Fibroblast of pulmonary artery (primary cell): ENCODE results near the gene SRRM4.
A peak's percentile ranks its signal among the peaks of the same experiment; 100 is the strongest.

Experiments
- DNase-seq: peaks from one replicate; pipeline ENCODE4 v3.0.0-alpha.2; 2010; ENCODE audit warnings: low read depth
- H3K4me3 ChIP-seq: replicated peaks from 2 replicates; pipeline ENCODE4 v1.5.1; 2011; ENCODE audit warnings: low read depth, mild to moderate bottlenecking, control low read depth, low read length, moderate library complexity
- CTCF ChIP-seq: IDR thresholded peaks from 2 replicates; pipeline ENCODE4 v1.5.1; 2011; ENCODE audit warnings: mild to moderate bottlenecking, control low read depth, low read length, inconsistent platforms; ENCODE audit errors: missing control alignments

SRRM4 gene

GRCh38 chr12:118964988-118965387, 16.4 kb upstream of the SRRM4 start:
- no peak for DNase-seq
- no peak for TF ChIP-seq CTCF
- H3K4me3 ChIP-seq, result no peak overlapping the region

- no peak for TF ChIP-seq CTCF
- no peak overlapping the region for H3K4me3 ChIP-seq
- no peak for DNase-seq
Measured at GRCh38 chr12:118970856-118971255, 10.5 kb upstream of the SRRM4 start.

GRCh38 chr12:118972982-118973381, 8.4 kb upstream of the SRRM4 start:
- H3K4me3 ChIP-seq, result no peak overlapping the region
- DNase-seq, result no peak
- no peak for TF ChIP-seq CTCF

GRCh38 chr12:118979763-118980406, 1.5 kb upstream of the SRRM4 start:
- TF ChIP-seq CTCF, result peak; percentile 69
- H3K4me3 ChIP-seq, result no peak overlapping the region
- DNase-seq, result peak; percentile 61

- no peak for DNase-seq
- no peak for TF ChIP-seq CTCF
- no peak overlapping the region for H3K4me3 ChIP-seq
Measured at GRCh38 chr12:118980407-118981014, 830 bp upstream of the SRRM4 start.

GRCh38 chr12:118982302-118982701, 961 bp downstream of the SRRM4 start:
- H3K4me3 ChIP-seq, result no peak overlapping the region
- TF ChIP-seq CTCF, result no peak

More at GRCh38 chr12:118982302-118982701, 961 bp downstream of the SRRM4 start:
- no peak for DNase-seq
